ENCODE data around the gene ANXA7.

ANXA7 gene

DNA sequence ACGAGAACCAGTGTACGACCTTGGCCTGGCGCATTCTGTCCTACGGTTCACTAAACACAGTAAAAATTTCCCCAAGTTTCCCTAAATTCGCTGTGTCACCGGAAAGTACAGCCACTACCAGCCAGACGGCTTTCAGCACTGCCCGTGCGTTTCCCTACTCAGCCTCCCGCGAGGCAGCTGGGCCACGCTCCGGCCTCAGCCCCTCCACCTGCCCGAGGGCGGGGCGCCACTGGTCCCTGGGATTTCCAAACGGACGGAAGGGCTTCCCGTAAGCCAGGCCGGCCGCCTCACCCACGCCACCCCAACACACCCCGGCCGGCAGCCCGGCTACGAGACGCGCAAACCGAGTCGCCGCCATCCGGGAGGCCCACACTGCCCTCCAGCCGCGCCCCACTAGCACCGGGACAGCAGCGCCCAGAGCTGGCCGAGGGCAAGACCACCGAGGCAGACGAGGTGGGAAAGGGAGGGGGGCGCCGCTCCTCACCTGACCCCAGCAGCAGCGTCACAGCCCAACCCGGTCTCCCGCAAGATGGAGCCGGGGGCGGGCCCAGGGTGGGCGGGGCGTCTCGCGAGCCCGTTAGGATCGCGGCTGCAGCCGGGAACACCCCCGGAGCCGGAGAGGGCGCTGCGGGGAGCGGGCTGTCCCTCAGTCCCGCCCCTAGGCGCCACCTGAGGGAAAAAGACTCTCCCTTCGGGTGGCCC is at the start of gene ANXA7:
Gene ANXA7 (minus strand): TSS at position 531 of the 702 bp plus-strand sequence. CDS start 13,202 bp downstream, outside the sequence.
- peak; percentile 90 to 95 for DNase-seq

- no peak for DNase-seq
Measured at GRCh38 chr10:73460897-73461296, 47.0 kb upstream of the ANXA7 start.

DNA sequence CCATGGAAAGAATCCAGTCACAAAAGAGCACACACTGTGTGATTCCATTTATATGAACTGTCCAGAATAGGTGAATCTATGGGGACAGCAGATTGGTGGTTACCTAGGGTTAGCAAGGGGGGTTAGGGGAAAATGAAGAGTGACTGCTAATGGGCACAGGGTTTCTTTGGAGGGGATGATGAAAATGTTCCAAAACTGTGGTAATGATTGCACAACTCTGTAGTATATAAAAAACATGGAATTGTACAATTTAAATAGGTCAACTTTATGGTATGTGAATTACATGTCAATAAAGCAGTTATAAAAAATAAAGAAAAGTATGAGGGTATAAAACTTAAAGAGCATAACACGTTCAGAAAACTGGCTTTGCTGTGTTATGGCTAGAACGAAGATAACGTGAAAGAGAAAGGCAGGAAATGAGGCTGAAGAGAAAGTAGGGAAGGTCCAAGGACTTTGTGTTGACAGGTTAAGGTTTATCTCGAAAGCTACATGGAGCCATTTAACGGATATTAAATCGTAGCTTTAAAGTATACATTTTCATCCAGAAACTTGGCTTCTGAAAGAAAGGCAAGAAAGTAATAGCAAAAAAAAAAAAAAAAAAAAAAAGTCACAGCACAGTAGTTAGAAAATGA is 45.9 kb upstream of the ANXA7 start:
- no peak for DNase-seq

GRCh38 chr10:73456187-73456890 is 42.5 kb upstream of the ANXA7 start:
- no peak for DNase-seq

- DNase-seq, result no peak
Measured at GRCh38 chr10:73449113-73449512, 35.3 kb upstream of the ANXA7 start.

- no peak for DNase-seq
Measured at GRCh38 chr10:73448384-73448783, 34.5 kb upstream of the ANXA7 start.

GRCh38 chr10:73446926-73447325 is 33.1 kb upstream of the ANXA7 start:
- DNase-seq, result no peak

DNA sequence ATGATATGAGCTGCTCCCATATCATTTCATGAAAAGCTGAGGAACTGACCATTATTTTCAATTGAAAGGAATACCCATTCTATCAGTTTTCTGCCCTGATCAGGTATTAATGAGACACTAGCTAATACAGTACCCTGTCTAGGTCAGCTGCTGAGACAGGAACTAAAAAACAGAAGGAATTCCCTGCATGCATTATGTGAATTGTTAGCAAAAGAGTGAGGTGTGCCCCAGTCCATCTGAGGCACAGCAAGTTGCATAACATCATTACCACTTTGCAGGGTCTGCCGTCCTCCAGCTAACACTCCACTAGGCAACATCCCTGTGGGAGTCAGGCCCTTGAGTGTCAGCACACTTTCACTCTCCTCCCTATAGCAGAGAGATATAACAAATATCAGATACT is 30.6 kb upstream of the ANXA7 start:
- no peak for DNase-seq

DNA sequence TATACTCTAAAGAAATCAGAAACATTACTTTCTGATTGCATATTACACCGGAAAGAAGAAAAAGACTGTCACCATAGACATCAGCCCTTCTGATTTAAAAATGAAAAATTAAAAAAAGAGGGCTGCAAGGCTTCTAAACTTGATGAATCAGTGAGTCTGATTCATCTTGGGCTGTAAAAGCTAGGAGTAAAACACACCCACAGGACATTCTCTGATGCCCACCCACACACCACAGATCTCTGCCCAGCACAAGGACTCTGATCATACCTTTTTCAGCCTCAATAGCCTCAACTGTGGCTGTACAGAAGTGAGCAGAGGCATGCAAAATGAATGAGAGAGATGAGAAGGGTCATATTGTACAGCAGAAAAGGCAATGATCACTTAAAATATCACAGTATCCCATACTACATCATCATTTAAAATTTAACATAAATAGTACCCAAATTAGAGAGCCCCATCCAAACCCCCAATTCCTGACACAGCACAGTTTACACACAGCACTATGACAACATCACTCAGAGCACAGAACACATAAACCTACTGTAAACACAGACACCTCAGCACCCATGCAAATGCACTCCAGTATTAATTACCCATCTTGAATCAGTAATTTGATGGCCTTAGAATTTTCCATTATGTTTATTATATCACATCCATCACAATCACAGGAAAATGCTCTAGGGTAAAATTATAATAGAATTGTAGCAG is 25.9 kb upstream of the ANXA7 start:
- no peak for DNase-seq

GRCh38 chr10:73439055-73439454 is 25.2 kb upstream of the ANXA7 start:
- DNase-seq, result no peak

- no peak for DNase-seq
Measured at GRCh38 chr10:73433538-73433867, 19.6 kb upstream of the ANXA7 start, which contains the start of gene MSS51. MSS51 (minus strand) TSS chr10:73433561; CDS start chr10:73428284, 5,277 bp downstream.

DNA sequence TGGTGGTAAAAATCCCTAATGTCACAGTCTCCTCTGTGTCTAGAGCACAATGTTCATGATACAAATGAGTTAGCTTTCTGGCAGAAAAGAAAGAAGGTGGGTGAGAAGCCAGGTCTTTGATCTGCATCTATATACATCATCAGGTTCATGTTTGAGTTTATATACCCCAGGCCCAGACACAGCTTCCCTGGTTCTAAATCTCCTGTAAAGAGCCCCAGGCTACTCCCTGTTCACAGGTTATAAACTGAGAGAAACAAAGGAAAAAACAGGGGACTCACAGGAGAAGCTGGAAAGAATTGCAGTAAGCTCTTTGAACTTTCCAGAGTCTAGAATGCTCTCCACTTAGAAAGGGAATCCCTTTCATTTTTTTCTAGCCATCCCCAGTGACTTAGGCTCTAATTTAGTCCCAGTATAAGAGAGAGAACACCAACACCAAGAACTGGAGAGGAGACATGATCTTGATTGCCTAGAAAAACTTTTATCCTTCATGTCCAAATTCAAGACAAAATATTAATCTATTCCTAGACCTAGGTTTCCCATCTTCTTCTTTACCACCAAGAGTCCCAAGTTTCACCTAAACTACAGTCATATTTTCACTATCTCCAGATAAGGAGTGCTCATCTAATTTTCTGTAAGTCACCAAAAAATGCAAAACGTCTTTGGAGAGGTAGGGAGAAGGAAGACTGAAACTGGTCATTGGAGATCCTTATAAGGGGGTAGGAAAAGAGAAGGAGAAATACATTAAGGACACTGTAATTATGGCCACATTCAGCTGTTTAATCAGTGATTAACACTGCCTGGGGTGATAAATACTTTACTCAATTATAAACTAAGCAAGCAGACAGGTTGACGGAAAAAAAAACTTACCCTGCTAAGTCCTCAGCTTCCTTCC is 19.0 kb upstream of the ANXA7 start:
- no peak for DNase-seq

DNA sequence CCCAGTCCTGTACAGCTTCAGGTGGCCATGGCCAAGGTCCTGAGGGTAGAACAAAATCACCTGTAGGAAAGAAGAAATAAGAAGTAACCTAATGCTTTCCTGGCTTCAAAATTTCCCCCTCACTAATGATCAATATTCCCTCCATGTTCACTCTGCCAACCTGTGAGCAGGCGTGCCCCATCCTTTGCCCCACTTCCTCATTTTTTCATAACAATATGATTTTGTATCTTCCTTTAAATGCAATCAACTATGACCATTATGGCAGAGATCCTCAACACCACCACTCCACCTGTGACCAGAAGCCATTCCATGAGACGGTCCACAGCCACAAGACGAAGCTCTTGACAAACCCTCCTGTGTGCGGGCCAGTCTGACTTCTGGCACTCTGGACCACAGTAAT is 12.5 kb upstream of the ANXA7 start:
- DNase-seq, result no peak

DNA sequence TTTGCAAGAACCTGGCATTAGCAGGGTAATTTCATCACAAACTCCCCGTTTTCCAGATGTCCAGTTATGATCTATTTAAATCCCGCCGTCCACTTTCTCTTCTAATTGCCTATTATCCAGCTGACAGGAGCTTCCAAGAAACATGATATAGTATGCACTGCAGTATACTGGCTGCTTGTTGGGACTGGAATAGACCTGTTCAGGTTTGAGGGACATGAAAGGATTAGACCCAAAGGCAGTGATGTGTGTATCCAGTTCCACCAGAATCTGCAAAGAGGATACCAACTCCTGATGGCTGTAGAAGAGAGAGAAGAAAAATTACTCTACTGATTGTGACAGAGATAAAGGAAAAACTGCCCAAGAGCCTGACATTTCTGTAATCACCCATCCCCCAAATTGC is 10.6 kb upstream of the ANXA7 start:
- DNase-seq, result no peak

DNA sequence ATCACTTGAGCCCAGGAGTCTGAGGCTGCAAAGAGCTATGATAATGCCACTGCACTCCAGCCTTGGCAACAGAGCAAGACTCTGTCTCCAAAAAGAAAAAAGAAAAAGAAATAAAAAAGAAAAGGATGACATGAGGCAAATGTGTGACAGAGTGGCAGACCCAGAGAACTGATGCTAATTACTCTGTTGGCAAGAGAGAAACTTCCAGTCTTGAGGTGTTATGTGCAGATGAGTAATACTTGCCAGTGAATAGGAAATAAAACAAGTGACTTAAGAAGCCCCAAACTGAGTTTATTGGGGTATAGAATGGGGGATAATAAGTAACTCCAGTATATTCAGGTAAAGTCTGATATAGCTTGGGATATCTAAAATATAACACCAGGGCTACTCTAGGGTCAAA is 9.5 kb upstream of the ANXA7 start:
- DNase-seq, result no peak

GRCh38 chr10:73416571-73416970 is 2.7 kb upstream of the ANXA7 start:
- DNase-seq, result no peak

DNA sequence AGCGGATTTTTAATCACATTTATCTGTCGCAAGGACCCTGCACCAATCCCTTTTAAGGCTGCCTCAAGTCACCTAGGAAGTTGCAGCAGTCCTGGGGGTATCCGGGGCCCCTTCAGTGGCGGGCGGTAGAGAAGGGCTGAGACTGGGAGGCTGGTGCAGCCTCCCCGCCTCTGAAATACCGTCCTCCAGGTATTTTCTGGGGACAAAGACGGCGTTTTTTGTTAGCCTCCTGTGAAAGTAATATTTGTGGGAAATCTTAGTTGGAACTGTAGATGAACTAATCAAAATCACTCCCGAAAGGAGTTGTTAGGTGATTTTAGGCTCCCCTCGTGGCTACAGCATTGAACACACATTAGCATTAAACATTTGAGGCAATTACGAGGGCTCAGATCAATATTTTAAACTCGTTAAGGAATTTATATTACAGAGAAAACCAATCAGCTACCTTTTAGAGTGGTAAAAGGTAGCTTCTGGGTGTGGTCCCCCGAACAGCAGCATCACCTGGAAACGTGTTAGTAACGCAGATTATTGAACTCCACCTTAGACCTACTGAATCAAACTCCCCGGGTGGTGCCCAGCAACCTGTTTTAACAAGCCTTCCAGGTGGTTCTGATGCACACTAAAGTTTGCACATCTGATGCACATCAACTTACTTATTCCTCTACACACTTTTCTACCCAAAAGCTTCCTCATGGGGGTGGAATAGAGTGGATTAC is 530 bp upstream of the ANXA7 start:
- no peak for DNase-seq

DNA sequence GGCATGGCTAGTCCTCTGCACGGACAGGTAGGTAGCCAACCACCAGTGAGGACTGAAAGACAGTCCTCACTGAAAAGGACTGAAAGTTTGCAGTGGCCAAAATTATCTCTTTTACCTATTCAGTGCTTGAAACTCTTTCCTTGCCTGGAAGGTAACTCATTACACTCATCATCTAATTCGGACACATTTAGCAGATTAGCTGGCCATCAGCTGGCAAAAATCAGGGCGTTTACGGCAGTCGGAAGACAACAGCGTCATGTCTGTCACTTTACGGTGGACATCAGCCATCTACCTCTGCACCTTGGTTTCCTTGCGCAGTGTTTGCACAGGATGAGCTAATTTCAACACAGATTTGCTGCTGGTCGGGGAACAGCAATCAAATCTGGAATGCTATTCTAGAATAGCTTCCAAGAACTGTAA is 740 bp downstream of the ANXA7 start:
- DNase-seq, result peak in 1 of 2 donors; percentile 34

DNA sequence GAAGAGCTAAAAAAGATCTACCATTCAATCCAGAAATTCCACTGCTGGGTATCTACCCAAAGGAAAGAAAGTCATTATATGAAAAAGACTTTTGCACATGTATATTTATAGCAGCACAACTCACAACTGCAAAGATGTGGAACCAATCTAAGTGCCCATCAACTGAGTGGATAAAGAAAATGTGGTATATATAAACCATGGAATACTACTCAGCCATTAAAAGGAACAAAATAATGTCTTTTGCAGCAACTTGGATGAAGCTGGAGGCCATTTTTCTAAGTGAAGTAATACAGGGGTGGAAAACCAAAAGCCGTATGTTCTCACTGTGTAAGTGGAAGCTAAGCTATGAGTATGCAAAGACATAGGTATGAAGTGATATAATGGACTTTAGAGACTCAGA is 3.0 kb downstream of the ANXA7 start:
- DNase-seq, result no peak

- DNase-seq, result no peak
Measured at GRCh38 chr10:73408978-73409521, 4.8 kb downstream of the ANXA7 start.

DNA sequence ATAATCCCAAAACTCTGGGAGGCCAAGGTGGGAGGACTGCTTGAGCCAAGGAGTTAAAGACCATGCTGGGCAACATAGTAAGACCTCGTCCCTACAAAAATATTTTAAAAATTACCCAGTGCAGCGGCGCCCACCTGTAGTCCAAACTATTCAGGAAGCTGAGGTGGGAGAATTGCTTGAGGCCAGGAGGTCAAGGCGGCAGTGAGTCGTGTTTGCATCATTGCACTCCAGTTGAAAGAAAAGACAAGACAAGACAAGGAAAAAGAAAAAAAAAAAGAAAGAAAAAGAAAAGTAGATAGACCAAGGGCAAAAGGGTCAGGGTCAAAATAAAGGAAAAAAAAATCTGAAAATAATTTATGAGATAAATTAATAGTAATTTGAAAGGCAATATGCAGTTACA is 5.8 kb downstream of the ANXA7 start:
- DNase-seq, result no peak

All from stimulated activated CD4-positive, alpha-beta T cell treated with anti-CD3 and anti-CD28 coated beads, Interleukin-2, amount 100 ng/mL, for 48 hours (primary cell).